B cell (primary cell): ENCODE data around the gene PAQR6. TPM values are rescaled to one million over a fixed set of nuclear protein-coding genes. Genes with fewer than 3 reads are reported as not detected.

Experiments
- ATAC-seq: fragments of 200-7000 bp; cut with Tn5 transposase; one replicate; pipeline ENCODE4 v1.10.0; 2021; ENCODE audit warnings: low read depth, mild to moderate bottlenecking, moderate number of reproducible peaks, moderate library complexity
- CTCF ChIA-PET: fragments of 350-600 bp; sonication (Branson Sonifier 250); formaldehyde crosslinking; loops from one replicate; lab custom pipeline; 2021; ENCODE audit warnings: antibody characterized with exemption, inconsistent platforms; lab: Charles Lee
- POLR2A ChIA-PET: fragments of 350-600 bp; sonication (Branson Sonifier 250); formaldehyde crosslinking; loops from one replicate; lab custom pipeline; 2021; ENCODE audit warnings: antibody characterized with exemption; lab: Charles Lee
- DNase-seq: peaks from one replicate; pipeline ENCODE4 v3.0.0; 2013
- H2AFZ ChIP-seq: 2 replicates; pipeline ENCODE4 v1.6.1; 2012; ENCODE audit warnings: mild to moderate bottlenecking, low read depth, low read length; ENCODE audit not compliant: insufficient read depth, poor library complexity, severe bottlenecking
- H3K27ac ChIP-seq, 2 donors: 1 replicate in 1 of 2; 2 replicates in 1 of 2; pipeline ENCODE4 v1.5.1; 2012 to 2013; ENCODE audit warnings: low read length in 2 of 2, mild to moderate bottlenecking in 2 of 2, moderate library complexity in 1 of 2
- H3K27me3 ChIP-seq, 4 experiments: fragments of 200-600 bp in 1 of 4; sonication (generic) in 1 of 4; replicated peaks in 1 of 4; 1 replicate in 2 of 4; 2 replicates in 2 of 4; pipeline versions ENCODE4 v1.6.1 to v1.7.0; 2013 to 2016; ENCODE audit warnings: low read length in 3 of 4, mild to moderate bottlenecking in 2 of 4, mixed read lengths in 1 of 4, moderate library complexity in 1 of 4; ENCODE audit not compliant: insufficient read depth in 4 of 4, control insufficient read depth in 3 of 4; ENCODE audit errors: control extremely low read depth in 1 of 4
- H3K36me3 ChIP-seq, 2 experiments: replicated peaks in 1 of 2; 1 replicate in 1 of 2; 2 replicates in 1 of 2; pipeline versions ENCODE4 v1.6.1 to v1.7.1; 2013; ENCODE audit warnings: low read length in 1 of 2; ENCODE audit not compliant: insufficient read depth in 2 of 2, control insufficient read depth in 1 of 2; ENCODE audit errors: control extremely low read depth in 1 of 2, extremely low read depth in 1 of 2
- H3K4me1 ChIP-seq, 2 donors: fragments of 200-600 bp in 1 of 2; sonication (generic) in 1 of 2; 1 replicate in 1 of 2; 2 replicates in 1 of 2; pipeline versions ENCODE4 v1.5.1 to v1.6.1; 2013 to 2017; ENCODE audit warnings: low read length in 2 of 2; ENCODE audit not compliant: control insufficient read depth in 2 of 2, insufficient read depth in 2 of 2
- H3K4me2 ChIP-seq: replicated peaks from 2 replicates; pipeline ENCODE3; 2012; ENCODE audit warnings: mild to moderate bottlenecking, low read depth, low read length; ENCODE audit not compliant: poor library complexity, severe bottlenecking
- H3K4me3 ChIP-seq, 5 experiments: fragments of 200-600 bp in 1 of 5; sonication (generic) in 1 of 5; 1 replicate in 3 of 5; 2 replicates in 2 of 5; pipeline versions ENCODE4 v1.5.1 to v1.7.0; 2011 to 2016; ENCODE audit warnings: low read length in 4 of 5, mild to moderate bottlenecking in 4 of 5, low read depth in 2 of 5, control low read depth in 1 of 5, moderate library complexity in 1 of 5; ENCODE audit not compliant: insufficient read depth in 1 of 5; ENCODE audit errors: control extremely low read depth in 1 of 5, extremely low read depth in 1 of 5
- H3K79me2 ChIP-seq: fragments of 200-600 bp; sonication (generic); one replicate; pipeline ENCODE4 v1.6.0; 2016; ENCODE audit warnings: low read length; ENCODE audit not compliant: control insufficient read depth, insufficient read depth
- H3K9ac ChIP-seq: fragments of 200-600 bp; sonication (generic); 2 replicates; pipeline ENCODE4 v1.6.1; 2017; ENCODE audit warnings: mild to moderate bottlenecking, low read length, moderate library complexity
- H3K9me3 ChIP-seq, 3 donors: one replicate each; pipeline versions ENCODE4 v1.6.1 to v1.7.1; 2013; ENCODE audit warnings: low read length in 2 of 3; ENCODE audit not compliant: control insufficient read depth in 2 of 3, insufficient read depth in 1 of 3; ENCODE audit errors: control extremely low read depth in 1 of 3
- H4K20me1 ChIP-seq: 2 replicates; pipeline ENCODE4 v1.6.0; 2012; ENCODE audit warnings: mild to moderate bottlenecking, low read length; ENCODE audit not compliant: insufficient read depth, control insufficient read depth, poor library complexity, severe bottlenecking
- H3K27ac Mint-ChIP-seq: one replicate; pipeline ENCODE4 v1.8.0; 2021; ENCODE audit warnings: mixed read lengths
- H3K27me3 Mint-ChIP-seq: one replicate; pipeline ENCODE4 v1.8.0; 2021; ENCODE audit warnings: mixed read lengths
- H3K4me1 Mint-ChIP-seq: one replicate; pipeline ENCODE4 v1.8.0; 2021; ENCODE audit warnings: mixed read lengths
- H3K4me3 Mint-ChIP-seq: one replicate; pipeline ENCODE4 v1.8.0; 2021; ENCODE audit warnings: mixed read lengths
- H3K9me3 Mint-ChIP-seq: one replicate; pipeline ENCODE4 v1.8.0; 2022; ENCODE audit warnings: mixed read lengths; ENCODE audit not compliant: insufficient read depth
- CTCF ChIP-seq: fragments of 200-600 bp; IDR thresholded peaks from one replicate; pipeline ENCODE4 v1.8.0; 2022; ENCODE audit warnings: antibody characterized with exemption, mild to moderate bottlenecking
- EZH2 ChIP-seq: IDR thresholded peaks from 2 replicates; pipeline ENCODE4 v1.6.1; 2012; ENCODE audit warnings: borderline replicate concordance, low read depth, mild to moderate bottlenecking, moderate library complexity, low read length; ENCODE audit not compliant: insufficient read depth, poor library complexity, severe bottlenecking
- WGBS: methylation state at CpG from one replicate; pipeline ENCODE4 v1.1.5; 2013; ENCODE audit warnings: missing lambda C conversion rate; ENCODE audit not compliant: insufficient coverage; 5-methylcytosine and 5-hydroxymethylcytosine counted together
- intact Hi-C: fragments of 100-400 bp; cut with micrococcal nuclease; formaldehyde crosslinking; loops from one replicate; pipeline ENCODE4 v1.10.0; 2022
- polyA plus RNA-seq: library from polyadenylated mRNA; depleted of rRNA; stranded (reverse); fragments of >200 nt; gene quantifications from 2 replicates; pipeline ENCODE4 v1.2.3, GENCODE V29; 2012
- total RNA-seq, 2 donors: library from RNA; stranded (reverse); fragments of 120-200 nt in 1 of 2; gene quantifications; 1 replicate in 1 of 2; 2 replicates in 1 of 2; pipeline versions ENCODE4 v1.2.3 to v1.2.4, GENCODE V29; 2013 to 2022

Gene PAQR6
- total and polyA plus RNA-seq, 2 donors (not counting 1 experiment from before 2014, with no cell fraction given): 1.3 to 1.8 TPM

- Histone ChIP-seq H3K27me3 (no peaks in the 10 kb centered on the region), H4K20me1 (peaks cover 9% of the 10 kb centered on the region), H3K79me2 (no peaks in the 10 kb centered on the region), H3K9ac (no peak overlapping the region), H3K36me3 (peaks cover 30 to 85% of the 10 kb centered on the region in 2 experiments), H3K4me2 (no peak overlapping the region), H3K9me3 (no peaks in the 10 kb centered on the region), H2AFZ (no peak overlapping the region), H3K4me3 (no peak overlapping the region), H3K4me1 (no peaks in the 10 kb centered on the region), H3K27ac (no peak overlapping the region)
- intact Hi-C loops: no loop called here
- H3K27me3 Mint-ChIP-seq: no peaks in the 10 kb centered on the region
- no peaks in the 10 kb centered on the region for H3K9me3 Mint-ChIP-seq
- no peak overlapping the region for H3K4me3 Mint-ChIP-seq
- TF ChIP-seq EZH2 (no peak), CTCF (no peak)
- 100% methylated on average over 2 of the region's 3 CpGs for WGBS
- CTCF ChIA-PET: interaction anchor here (1.4 kb wide), 2 partner anchors 10 to 12 kb away, joined by 3 to 5 read pairs; partner anchors contain the start of gene SMG5
- ATAC-seq: no peak
- POLR2A ChIA-PET: no interaction called here
- no peak for DNase-seq
- no peaks in the 10 kb centered on the region for H3K4me1 Mint-ChIP-seq
- H3K27ac Mint-ChIP-seq: no peak overlapping the region
Observed at GRCh38 chr1:156270314-156270713, 22.5 kb upstream of the PAQR6 start.

- no peaks in the 10 kb centered on the region for H3K79me2 ChIP-seq
- H2AFZ ChIP-seq: no peak overlapping the region
- no peaks in the 10 kb centered on the region for H3K9me3 Mint-ChIP-seq
- ChIA-PET CTCF (no interaction called here), POLR2A (no interaction called here)
- H3K27me3 ChIP-seq: no peaks in the 10 kb centered on the region
- no peak for ATAC-seq
- H3K27ac ChIP-seq: no peak overlapping the region
- H3K4me1 ChIP-seq: no peaks in the 10 kb centered on the region
- H3K4me3 ChIP-seq: no peak overlapping the region
- H3K27me3 Mint-ChIP-seq: no peaks in the 10 kb centered on the region
- H3K9me3 ChIP-seq: no peaks in the 10 kb centered on the region
- no peak overlapping the region for H3K4me3 Mint-ChIP-seq
- no peaks in the 10 kb centered on the region for H3K4me1 Mint-ChIP-seq
- no peaks in the 10 kb centered on the region for H4K20me1 ChIP-seq
- no peak for DNase-seq
- TF ChIP-seq CTCF: no peak
- TF ChIP-seq EZH2: no peak
- no peak overlapping the region for H3K9ac ChIP-seq
- H3K36me3 ChIP-seq: peaks cover 32 to 78% of the 10 kb centered on the region in 2 experiments
- no peak overlapping the region for H3K27ac Mint-ChIP-seq
- H3K4me2 ChIP-seq: no peak overlapping the region
- intact Hi-C loops: no loop called here
- no CpG with 5 or more reads among the region's 4 CpGs for WGBS
Observed at GRCh38 chr1:156268336-156268735, 20.5 kb upstream of the PAQR6 start.
